Left lung (tissue), 10 donors: ENCODE results near the gene MIOX. TPM values are rescaled to one million over a fixed set of nuclear protein-coding genes. Genes with fewer than 3 reads are reported as not detected.
A peak's percentile ranks its signal among the peaks of the same experiment; 100 is the strongest.

Source experiments
- ATAC-seq: fragments of 200-7000 bp; cut with Tn5 transposase; one replicate; pipeline ENCODE4 v1.9.1; 2020; ENCODE audit warnings: moderate library complexity
- DNase-seq, 4 donors: peaks; one replicate each; pipeline ENCODE4 v3.0.0-alpha.2; 2013 to 2020
- H3K27ac ChIP-seq, 2 donors: fragments of 200-600 bp; sonication (generic) in 1 of 2; one replicate each; pipeline versions ENCODE4 v1.5.0 to v1.8.0; 2020 to 2021
- H3K27me3 ChIP-seq, 2 donors: fragments of 200-600 bp; sonication (generic) in 1 of 2; one replicate each; pipeline versions ENCODE4 v1.5.0 to v1.8.0; 2020 to 2021
- H3K36me3 ChIP-seq, 2 donors: fragments of 200-600 bp; sonication (generic) in 1 of 2; one replicate each; pipeline versions ENCODE4 v1.5.0 to v1.8.0; 2020 to 2021
- H3K4me1 ChIP-seq, 2 donors: fragments of 200-600 bp; one replicate each; pipeline ENCODE4 v1.8.0; 2021
- H3K4me3 ChIP-seq, 2 donors: fragments of 200-600 bp; sonication (generic) in 1 of 2; one replicate each; pipeline versions ENCODE4 v1.5.0 to v1.8.0; 2020 to 2021; ENCODE audit warnings: mild to moderate bottlenecking in 1 of 2
- H3K9me3 ChIP-seq, 2 donors: fragments of 200-600 bp; sonication (generic) in 1 of 2; one replicate each; pipeline versions ENCODE4 v1.5.0 to v1.8.0; 2020 to 2021
- CTCF ChIP-seq, 2 donors: fragments of 200-600 bp; sonication (generic) in 1 of 2; IDR thresholded peaks; one replicate each; pipeline versions ENCODE4 v1.5.0 to v1.8.0; 2021; ENCODE audit warnings: antibody characterized with exemption in 2 of 2
- intact Hi-C, 2 donors: fragments of 100-400 bp; cut with DNase I; formaldehyde crosslinking; loops; one replicate each; pipeline versions ENCODE4 v1.11.2 to v1.14.2; 2022
- polyA plus RNA-seq, 6 donors: library from polyadenylated mRNA; unstranded; fragments of 120-200 nt; gene quantifications; one replicate each; pipeline ENCODE4 v1.2.1, GENCODE V29; 2013; ENCODE audit not compliant: insufficient read length in 6 of 6
- total RNA-seq, 2 donors: library from RNA; stranded (reverse); fragmentation: NEBNext Ultra II Directional; extraction: Animal tissue kit (Norgen Biotek cat#: 25700); gene quantifications; one replicate each; pipeline ENCODE4 v1.2.1, GENCODE V29; 2021
- donor health status: DM: no; HTN: yes; CAD: no.
- donor health status: DM: no; HTN: no; CAD: no.

Gene MIOX
- total and polyA plus RNA-seq, 8 donors = 0.12 to 0.27 (median 0.15) TPM; not detected in 3

- ATAC-seq = peak; percentile 46
- intact Hi-C loops = no loop called here
- Histone ChIP-seq H3K4me3 (no peak overlapping the region), H3K9me3 (no peaks in the 10 kb centered on the region), H3K27me3 (peaks cover 0 to 33% of the 10 kb centered on the region in 2 donors), H3K36me3 (no peaks in the 10 kb centered on the region), H3K27ac (no peak overlapping the region), H3K4me1 (no peaks in the 10 kb centered on the region)
- DNase-seq = no peak
- TF ChIP-seq CTCF (IDR thresholded peaks at IDR 0.05) = no peak
These were observed 4.1 kb downstream of the MIOX start for GRCh38 chr22:50490531-50491308.

GRCh38 chr22:50497093-50497492 lies 10.4 kb downstream of the MIOX start:
- intact Hi-C loops = no loop called here
- H3K9me3 ChIP-seq = no peaks in the 10 kb centered on the region
- no peaks in the 10 kb centered on the region for H3K27me3 ChIP-seq
- H3K4me1 ChIP-seq = no peaks in the 10 kb centered on the region
- H3K36me3 ChIP-seq = peaks cover 0 to 5% of the 10 kb centered on the region in 2 donors
- H3K4me3 ChIP-seq = no peak overlapping the region
- ATAC-seq (no peak), DNase-seq (no peak)
- H3K27ac ChIP-seq = no peak overlapping the region
- no peak for TF ChIP-seq CTCF (IDR thresholded peaks at IDR 0.05)

GRCh38 chr22:50498322-50498890 lies 11.7 kb downstream of the MIOX start:
- no peaks in the 10 kb centered on the region for H3K27me3 ChIP-seq
- peak; percentile 56 to 68 for TF ChIP-seq CTCF (IDR thresholded peaks at IDR 0.05)
- H3K9me3 ChIP-seq = no peaks in the 10 kb centered on the region
- no peak overlapping the region for H3K4me3 ChIP-seq
- peaks cover 0 to 18% of the 10 kb centered on the region in 2 donors for H3K36me3 ChIP-seq
- DNase-seq (peak in 1 of 4 donors; percentile 67), ATAC-seq (peak; percentile 97)
- H3K27ac ChIP-seq = no peak overlapping the region
- no peaks in the 10 kb centered on the region for H3K4me1 ChIP-seq
- intact Hi-C loops = no loop called here

- TF ChIP-seq CTCF (IDR thresholded peaks at IDR 0.05) = no peak
- Histone ChIP-seq H3K9me3 (no peaks in the 10 kb centered on the region), H3K4me1 (no peaks in the 10 kb centered on the region), H3K4me3 (no peak overlapping the region), H3K27me3 (no peaks in the 10 kb centered on the region), H3K27ac (no peak overlapping the region), H3K36me3 (peaks cover 0 to 35% of the 10 kb centered on the region in 2 donors)
- DNase-seq (no peak), ATAC-seq (no peak)
- intact Hi-C loops = loop anchor here in 1 of 2 donors (10.0 kb wide), 1 partner anchor 94 kb away; no protein-coding TSS in a partner anchor
These were observed 13.8 kb downstream of the MIOX start for GRCh38 chr22:50500452-50500851.

- Histone ChIP-seq H3K4me3 (no peak overlapping the region), H3K36me3 (peaks cover 0 to 42% of the 10 kb centered on the region in 2 donors), H3K4me1 (peaks cover 7 to 16% of the 10 kb centered on the region in 2 donors), H3K27me3 (no peaks in the 10 kb centered on the region), H3K9me3 (no peaks in the 10 kb centered on the region), H3K27ac (no peak overlapping the region)
- TF ChIP-seq CTCF (IDR thresholded peaks at IDR 0.05) = no peak
- intact Hi-C loops = loop anchor here in 1 of 2 donors (10.0 kb wide), 1 partner anchor 93 kb away; no protein-coding TSS in a partner anchor
- DNase-seq (no peak), ATAC-seq (no peak)
These were observed 15.4 kb downstream of the MIOX start for GRCh38 chr22:50502096-50502495.
